NCI-H1436 treated with DMSO at 0.1 percent for 48 hours (cell line): ENCODE data around the gene KRT86.
"Not testable (repeated sequence)": the region's sequence is repeated elsewhere in the genome, so short reads cannot be mapped to it uniquely, and the experiment has no call there.

Source experiments
- DNase-seq: peaks from one replicate; lab custom pipeline; 2025; lab: John Stamatoyannopoulos, UW

The KRT86 gene

DNA sequence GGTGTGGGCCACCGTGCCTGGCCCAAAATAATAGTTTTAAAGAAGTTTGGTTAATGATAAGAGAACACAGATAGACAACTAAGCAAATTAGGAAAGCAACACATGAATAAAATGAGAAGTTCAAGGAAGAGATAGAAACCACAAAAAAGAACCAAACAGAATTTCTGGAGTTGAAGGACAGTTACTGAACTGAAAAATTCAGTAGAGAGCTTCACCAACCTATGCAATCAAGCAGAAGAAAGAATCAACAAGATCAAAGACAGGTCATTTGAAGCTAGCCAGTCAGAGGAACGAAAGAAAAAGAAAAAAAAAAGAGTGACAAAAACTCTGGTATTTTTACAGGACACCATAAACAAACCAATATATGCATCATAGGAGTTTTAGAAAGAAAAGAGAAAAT, 62.2 kb downstream of the KRT86 start:
- DNase-seq, result no peak

DNA sequence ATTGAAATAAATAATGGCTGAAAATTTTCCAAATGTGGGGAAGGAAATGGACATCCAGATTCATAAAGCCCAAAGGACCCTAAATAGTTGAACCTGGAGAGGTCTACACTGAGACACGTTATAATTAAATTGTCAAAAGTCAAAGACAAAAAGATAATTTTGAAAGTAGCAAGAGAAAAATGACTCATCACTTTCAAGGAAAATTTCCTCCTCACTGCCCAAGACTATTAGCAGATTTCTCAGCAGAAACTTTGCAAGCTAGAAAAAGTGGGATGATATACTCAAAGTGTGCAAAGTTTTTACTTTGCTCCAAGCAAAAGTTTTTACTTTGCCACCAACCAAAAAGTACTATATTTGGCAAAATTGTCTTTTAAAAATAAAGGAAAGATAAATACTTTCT, 62.6 kb downstream of the KRT86 start:
- no peak for DNase-seq

DNA sequence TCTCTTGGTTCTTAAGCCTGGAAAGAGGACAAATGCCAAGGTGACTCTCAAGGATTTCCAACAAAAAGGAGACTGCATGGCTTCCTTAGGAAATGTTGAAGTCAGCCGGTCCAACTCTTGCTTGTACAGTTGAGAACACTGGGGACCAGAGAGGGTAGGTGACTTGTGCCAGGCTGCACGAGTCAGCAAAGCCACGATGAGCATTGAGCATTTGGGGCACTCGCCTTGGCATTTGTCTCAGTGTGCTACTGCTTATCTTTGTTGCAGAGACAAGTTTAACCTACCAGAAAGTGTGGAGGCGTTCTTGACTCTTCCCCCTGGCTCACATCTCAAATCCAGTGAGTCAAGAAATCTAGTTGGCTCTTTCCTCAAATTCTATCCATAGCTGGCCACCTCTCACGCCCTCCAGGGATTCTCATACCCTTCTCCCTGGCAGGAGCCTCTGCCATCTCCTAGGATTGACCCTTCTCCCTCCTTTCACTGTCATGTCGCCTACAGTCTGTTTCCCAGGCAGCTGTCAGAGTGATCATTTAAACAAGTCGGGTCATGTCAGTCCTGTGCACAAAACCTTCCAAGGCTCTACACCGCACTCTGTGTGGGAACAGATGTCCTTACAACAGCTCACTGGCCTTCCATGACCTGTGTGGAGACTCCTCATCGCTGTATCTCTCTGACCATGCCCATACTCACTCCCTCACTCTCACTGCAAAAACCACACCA, 64.0 kb downstream of the KRT86 start:
- DNase-seq, result no peak

DNA sequence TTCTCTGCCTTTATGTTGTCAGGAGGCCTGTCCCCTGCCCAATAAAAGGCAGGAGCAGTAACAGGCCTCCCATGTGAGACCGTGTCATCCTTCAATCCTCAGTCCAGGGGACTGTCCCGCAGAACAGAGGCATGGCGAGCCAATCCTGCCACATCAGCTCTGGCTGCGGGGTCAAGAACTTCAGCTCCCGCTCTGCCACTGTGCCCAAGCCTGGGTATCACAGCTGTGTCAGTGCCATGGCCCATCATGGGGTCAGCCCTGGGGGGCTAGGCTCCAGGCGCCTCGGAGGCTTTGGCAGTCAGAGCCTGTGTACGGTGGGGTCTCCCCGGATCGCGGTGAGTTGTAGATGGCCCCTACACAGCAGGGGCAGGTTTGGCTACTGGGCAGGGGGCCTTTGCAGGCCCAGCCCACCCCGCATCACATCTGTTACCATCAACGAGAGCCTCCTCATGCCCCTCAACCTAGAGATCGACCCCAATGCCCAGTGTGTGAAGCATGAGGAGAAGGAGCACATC, 66.7 kb downstream of the KRT86 start:
- DNase-seq, result no peak

DNA sequence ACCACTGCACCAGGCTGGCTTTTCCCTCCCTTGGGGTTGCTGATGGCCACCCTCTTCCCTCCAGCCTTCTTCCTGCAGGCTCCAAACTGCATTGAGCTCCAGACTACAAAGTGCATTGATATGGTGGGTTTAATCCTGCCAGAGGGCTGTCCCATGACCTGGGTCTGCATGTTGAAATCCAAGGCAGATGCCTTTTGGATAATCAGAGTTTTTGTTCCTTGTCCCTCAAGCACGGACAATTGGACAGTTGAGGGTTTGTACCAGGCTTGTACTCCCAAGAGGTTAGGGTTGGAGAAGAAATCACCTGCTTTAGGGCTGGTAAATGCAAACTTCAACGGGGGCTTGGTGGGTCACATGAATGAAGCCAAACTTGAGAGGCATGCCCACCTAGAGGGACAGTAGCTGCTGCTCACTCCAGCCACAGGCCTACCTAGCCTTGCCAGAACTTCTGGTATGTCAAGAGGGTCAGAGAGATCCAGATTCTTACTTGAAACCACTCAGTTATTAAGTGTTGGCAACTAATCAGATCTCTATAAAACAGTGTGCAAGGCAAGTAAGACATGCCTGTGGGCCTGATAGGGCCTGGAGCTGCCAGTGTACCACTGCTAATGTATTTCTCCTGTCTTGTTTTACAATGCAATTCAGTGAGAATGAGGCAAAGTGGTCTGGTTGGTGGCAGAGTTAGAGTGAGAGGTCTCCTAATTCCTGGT, 68.5 kb downstream of the KRT86 start:
- no peak for DNase-seq

DNA sequence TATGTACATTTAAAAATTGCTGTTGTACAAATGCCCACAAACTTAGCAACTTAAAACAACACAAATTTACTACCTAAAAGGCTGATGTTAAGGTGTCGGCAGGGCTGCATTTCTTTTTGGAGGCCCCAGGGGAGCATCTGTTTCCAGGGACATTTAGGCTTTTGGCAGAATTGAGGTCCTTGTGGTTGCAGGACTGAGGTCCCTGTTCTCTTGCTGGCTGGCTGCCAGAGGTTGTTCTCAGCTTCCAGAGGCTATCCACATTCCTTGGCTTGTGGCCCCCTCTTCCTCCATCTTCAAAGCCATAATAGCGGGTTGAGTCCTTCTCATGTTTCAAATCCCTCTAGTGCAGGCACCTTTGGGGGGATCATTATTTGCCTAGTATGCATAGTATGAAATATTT, 69.1 kb downstream of the KRT86 start:
- no peak for DNase-seq

DNA sequence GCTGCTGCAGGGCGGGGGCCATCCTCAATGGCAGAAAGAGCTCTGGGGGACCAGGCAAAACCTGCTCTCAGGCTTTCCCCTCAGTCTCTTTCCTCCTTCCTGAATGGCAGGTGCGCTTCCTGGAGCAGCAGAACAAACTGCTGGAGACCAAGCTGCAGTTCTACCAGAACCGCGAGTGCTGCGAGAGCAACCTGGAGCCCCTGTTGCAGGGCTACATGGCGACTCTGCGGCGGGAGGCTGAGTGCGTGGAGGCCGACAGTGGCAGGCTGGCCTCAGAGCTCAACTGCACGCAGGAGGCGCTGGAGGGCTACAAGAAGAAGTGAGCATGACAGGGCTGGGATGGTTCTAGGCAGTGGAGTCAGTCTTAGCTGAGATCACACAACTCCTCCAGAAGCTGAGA, 69.7 kb downstream of the KRT86 start:
- DNase-seq, result no peak

DNA sequence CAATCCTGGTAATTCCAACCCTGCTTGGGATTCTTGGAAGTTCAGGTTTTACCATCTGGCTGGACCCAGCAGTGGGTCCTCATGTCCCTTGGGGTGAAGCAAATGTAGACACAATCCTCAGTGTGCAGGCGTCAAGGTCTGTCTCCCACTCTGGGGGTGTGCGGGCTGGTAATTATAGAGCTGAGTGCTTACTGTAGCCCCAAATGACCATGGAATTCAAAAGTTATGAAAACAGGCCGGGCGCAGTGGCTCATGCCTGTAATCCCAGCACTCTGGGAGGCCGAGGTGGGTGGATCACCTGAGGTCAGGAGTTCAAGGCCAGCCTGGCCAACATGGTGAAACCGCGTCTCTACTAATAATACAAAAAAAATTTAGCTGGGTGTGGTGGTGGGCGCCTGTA, 70.6 kb downstream of the KRT86 start:
- DNase-seq, result not testable (repeated sequence)

DNA sequence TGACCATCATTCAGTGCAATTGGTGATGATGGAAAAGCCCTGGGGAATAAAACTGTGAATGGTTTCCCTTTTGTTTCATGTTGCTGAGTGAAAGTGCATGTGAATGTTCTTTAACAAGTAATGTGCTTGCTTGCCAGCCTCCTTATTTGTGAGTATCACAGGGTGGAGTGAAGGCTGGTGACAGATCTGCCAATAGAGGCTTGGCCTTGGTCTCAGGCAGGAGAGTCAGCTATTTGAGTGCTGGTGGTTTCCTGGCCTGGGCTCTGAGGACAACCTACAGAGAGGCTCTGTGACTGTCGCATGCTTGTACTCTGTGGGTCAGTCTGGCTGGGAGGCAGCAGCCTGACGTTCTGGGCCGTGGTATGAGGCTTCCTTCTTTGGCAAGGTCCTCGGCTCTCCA, 72.1 kb downstream of the KRT86 start:
- DNase-seq, result no peak

DNA sequence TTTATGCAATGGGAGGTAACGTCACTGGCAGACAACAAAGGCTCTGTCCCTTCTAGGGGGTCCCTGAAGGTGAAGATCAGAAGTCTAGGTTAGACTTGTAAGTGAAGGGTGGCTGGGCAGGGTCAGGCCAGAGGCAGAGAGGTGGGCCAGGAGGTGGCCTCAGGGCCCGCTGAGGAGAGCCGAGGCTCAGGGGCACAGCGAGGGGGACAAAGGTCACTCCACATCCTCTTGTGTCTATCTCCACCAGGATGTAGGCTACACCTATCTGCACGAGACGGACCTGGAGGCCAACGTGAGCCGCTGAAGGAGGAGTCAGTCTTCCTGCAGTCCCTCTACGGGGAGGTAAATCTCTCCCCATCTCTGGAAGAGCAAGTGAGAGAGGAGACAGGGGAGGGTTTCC, 72.6 kb downstream of the KRT86 start:
- DNase-seq, result no peak

DNA sequence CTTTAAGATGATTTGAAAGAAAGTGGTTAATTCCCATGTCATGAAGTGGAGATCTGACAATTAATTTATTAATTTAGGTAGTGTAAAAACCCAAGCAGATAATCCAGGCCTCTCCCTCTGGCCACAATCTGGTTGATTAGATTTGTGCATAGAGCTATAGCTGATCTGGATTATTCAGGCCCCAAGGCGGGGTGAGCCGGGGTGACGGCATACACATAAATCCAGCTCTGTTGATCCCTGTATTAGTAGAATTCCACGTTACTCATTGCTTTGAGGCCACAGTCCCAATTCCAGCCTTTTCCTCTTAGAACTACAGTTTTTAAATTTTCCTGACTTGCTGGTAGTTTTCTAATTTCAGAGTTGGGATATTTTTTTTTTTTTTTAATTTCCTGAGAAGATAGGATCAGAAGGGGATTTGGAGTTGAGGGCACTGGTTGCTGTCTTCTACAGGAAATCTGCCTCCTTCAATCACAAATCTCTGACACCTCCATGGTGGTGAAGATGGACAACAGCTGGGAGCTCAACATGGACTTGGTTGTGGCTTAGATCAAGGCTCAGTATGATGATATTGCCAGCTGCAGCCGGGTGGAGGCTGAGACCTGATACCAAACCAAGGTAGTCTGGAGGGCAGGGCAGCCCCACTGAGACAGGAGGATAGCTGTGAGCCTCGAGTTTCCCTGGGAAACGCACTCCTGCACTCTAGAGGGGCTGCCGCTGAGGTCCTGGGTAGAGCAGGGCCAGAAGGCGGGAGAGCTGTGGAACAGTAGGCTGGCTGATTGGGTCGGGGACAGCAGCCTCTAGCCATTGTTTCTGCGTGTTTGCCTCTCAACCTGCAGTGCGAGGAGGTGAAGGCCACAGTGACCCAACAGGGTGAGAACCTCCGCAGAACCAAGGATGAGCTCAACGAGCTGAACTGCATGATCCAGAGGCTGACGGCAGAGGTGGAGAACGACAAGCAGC, 73.4 kb downstream of the KRT86 start:
- no peak for DNase-seq

DNA sequence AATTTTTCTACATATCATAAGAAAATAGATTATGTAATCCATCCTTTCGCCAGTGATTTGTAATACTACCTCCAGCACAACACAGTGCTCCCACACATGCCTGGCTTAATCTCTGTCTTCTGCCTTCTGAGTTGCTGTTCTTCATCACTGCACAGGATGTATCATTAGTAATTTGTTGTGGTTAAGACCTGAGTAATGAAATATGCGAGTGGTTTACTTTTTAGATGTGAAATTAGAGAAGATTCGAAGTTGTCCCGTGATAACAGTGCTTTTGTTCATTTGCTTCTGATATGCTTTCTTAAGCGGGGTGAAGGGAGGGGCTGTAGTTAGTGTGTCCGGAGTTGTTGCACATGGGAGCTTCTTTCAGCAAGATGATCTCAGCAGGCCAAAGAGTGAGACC, 74.8 kb downstream of the KRT86 start:
- no peak for DNase-seq

DNA sequence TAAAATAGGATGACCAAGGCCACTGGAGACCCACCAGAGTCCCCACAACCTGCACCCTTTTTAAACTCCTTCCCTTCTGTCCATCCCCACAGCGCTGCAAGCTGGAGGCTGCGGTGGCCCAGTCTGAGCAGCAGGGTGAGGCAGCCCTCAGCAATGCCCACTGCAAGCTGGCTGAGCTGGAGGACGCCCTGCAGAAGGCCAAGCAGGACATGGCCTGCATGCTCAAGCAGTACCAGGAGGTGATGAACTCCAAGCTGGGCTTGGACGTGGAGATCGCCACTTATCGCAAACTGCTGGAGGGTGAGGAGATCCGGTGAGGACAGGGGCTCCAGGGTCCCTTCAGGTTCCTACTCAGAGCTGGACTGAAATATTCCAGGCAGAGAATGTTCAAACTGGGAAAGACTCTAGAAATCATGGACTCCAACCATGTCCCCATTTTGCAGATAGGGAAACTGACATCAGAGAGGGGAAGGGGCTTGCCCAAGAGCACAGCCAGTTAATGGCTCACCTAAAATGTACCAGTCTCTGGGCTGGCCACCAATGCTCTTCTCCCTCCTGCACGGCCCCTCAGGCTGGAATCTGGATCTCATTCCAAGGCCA, 75.7 kb downstream of the KRT86 start:
- no peak for DNase-seq

DNA sequence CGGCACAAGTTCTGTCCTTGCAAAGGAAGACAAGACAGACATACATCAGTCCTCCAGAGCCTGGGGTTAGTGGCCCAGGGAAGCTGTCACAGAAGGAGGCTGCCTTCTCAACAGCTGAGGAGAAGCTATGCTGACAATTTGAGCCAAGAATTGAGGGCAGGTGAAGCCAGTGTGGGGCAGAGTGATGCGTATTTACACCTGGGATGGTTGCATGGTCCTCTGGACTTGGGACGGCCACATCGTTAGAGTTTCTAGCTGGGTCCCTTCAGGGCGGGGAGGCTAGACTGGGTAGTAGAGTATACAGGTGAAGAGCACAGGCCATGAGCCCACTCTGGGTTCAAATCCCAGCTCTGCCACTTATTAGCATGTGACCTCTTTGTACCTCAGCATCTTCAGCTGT, 76.3 kb downstream of the KRT86 start:
- no peak for DNase-seq

DNA sequence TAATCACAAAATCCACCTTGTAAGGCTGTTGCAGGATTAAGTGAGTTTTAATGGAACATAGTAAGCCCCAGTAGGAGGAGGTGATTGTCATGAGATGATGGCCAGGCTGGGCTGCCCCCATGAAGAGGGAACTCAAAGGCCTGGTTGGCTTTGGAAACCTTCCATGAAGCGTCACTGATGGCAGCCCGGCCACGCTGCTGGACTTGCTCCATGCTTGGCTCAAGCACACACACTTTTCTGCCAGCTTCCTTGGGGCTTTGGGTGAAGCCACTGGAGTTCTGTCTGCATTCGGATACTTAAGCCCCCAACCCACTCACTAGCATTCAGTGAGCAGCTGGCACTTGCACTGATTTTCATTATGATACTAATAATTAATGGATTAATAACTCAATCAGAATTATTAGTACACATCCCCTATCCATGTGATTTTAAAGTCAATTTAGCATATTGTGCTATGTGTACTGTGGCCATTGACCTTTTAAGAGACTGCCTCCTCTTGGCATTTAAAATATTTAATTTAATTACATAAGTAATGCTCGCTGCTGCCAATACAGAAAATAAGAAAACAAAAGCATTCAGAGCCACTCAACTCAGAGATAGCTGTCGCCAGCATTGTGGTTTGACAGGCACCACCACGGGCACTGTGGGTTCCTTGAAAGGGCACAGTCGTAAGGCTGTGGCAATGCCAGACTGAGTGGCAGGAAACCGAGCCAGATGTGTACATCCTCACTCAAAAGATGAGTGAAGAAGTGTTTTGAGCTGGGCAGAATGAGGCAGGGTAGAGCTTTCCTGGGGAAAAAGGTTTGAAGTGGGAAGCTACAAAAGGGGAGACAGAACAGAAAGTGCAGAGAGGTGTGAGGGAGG, 77.0 kb downstream of the KRT86 start:
- DNase-seq, result no peak

DNA sequence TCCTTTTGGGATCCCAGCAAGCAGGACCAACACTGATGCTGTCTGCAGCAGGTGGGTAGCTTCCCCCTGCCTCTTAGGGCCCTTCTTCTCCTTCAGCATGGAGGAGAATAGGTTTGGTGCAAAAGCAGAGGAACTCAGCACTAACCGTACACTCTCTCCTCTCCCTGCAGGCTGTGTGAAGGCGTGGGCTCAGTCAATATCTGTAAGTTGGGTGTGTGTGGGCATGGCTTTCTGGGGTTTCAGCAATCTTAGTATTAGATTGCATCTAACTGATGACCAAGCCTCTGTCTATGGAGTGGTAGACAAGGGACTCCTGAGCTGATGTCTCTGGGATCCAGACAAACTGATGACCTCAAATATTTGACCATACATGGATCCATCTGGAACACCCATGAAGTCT, 78.5 kb downstream of the KRT86 start:
- no peak for DNase-seq

DNA sequence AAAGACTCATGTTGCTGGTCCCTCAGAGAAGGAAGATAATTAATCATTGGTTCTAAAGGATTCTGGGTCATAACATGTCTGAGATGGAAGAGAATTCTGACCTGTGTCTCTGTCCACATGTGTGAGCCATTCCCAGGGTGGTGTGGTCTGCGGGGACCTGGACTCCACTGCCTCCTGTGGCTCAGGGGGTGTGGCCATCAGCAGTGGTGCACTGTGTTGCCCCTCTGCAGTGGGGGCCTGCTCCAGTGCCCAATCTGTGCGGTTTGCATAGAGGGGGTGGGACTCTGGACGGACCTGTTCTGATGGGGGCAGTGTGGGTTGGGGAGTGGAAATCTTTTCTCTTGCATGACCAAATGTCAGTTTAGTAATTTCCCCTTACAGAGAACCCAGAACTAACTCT, 79.3 kb downstream of the KRT86 start:
- DNase-seq, result no peak

DNA sequence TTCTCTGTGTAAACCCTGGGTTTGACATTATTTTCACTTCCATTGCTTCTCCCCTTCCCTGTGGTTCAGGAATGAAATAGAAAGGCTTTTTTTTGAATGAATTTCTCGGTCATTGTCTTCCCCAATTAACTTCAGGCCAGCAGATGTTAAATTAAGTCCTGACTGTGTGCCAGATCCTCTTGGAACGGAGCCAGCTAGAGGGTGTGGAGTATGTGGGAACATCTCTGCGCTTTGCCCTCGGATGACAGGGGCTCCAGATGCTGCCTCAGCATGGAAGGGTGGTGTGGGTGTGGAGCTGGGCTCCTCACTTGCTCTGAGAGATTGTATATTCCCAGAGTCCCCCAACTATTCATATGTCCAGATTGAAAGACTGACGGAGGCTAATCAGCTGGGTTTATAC, 79.8 kb downstream of the KRT86 start:
- no peak for DNase-seq

DNA sequence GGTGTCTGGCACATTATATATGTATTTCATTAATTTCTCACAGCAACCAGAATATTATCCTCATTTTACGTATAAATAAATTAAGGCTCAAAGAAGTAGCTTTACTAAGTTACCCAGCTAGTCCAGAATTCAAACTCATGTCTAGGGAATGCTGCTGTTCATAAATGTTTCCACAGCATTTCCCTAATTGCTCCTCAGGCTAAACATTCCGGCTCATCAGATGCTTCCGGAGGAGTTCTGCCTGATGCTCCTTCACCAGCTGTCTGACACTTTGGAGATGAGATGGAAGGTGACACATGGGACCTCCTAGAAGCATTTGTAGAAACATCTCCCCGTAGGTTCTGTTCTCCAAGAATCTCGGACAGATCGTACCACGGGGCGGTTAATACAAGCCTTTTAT, 80.7 kb downstream of the KRT86 start:
- no peak for DNase-seq

DNA sequence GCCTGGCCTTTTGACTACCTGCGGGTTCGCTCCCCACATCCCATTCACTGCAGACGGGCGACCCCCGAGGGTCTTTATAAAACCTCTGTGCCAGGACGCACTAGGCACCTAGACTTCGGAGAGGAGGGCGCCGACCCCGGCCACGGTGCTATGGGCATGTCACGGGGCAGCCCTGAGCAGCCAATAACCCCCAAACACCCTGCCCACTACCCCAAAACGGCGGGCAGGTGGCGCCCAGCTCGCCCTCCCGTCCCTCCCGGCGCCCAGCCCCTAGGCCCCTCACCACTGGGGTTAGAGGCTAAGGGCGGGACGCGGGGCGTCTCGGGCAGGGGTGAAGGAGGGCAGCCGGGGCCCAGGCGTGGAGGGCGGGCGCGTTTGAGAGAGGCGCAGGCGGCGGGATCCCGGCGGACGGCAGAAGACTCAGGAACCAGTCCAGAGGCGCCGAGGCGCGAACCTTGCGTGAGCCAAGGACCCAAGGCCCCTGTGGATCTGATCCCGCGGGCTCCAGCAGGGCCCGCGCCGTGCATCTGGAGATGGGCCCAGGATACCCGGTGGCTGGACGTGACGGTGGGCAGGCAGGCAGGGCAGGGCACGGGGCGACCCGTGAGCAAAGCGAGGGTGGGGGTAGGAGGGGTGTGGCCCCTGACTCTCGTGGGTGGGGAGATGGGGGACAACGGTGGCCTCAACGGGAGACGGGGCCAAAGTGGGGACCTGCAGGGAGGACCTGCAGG, 81.8 kb downstream of the KRT86 start:
- no peak for DNase-seq
